Stomach (tissue), 4 donors: ENCODE measurements around the gene TP53.

Source experiments
- CTCF ChIP-seq, 7 experiments: fragments of 450-650 bp in 4 of 7; fragments of 200-600 bp in 3 of 7; sonication (generic) in 3 of 7; IDR thresholded peaks; one replicate each; pipeline ENCODE4 v1.5.1; 2016 to 2019; ENCODE audit warnings: antibody characterized with exemption in 7 of 7, control low read depth in 2 of 7, mild to moderate bottlenecking in 1 of 7
- EP300 ChIP-seq: sonication (generic); formaldehyde crosslinking; IDR thresholded peaks from one replicate; pipeline ENCODE4 v1.6.1; 2017; ENCODE audit warnings: antibody characterized with exemption
- POLR2A ChIP-seq, 4 donors: fragments of 450-650 bp; IDR thresholded peaks; one replicate each; pipeline ENCODE4 v1.6.1; 2016; ENCODE audit warnings: antibody characterized with exemption in 4 of 4, control low read depth in 2 of 4, mild to moderate bottlenecking in 1 of 4, moderate library complexity in 1 of 4
- POLR2AphosphoS5 ChIP-seq, 3 donors: sonication (generic); formaldehyde crosslinking; IDR thresholded peaks; one replicate each; pipeline ENCODE4 v1.6.1; 2016; ENCODE audit warnings: antibody characterized with exemption in 3 of 3

GRCh38 chr17:7651097-7651664 is 36.1 kb downstream of the TP53 start:
- no peak for TF ChIP-seq POLR2A (IDR thresholded peaks at IDR 0.05)
- TF ChIP-seq CTCF (IDR thresholded peaks at IDR 0.05), result no peak
- no peak for TF ChIP-seq POLR2AphosphoS5 (IDR thresholded peaks at IDR 0.05)
- no peak for TF ChIP-seq EP300
